ENCODE measurements around the gene EZR. TPM values are rescaled to one million over a fixed set of nuclear protein-coding genes. Genes with fewer than 3 reads are reported as not detected.
A peak's percentile ranks its signal among the peaks of the same experiment; 100 is the strongest.
"Not testable (repeated sequence)": the region's sequence is repeated elsewhere in the genome, so short reads cannot be mapped to it uniquely, and the experiment has no call there.

Gene EZR
- total RNA-seq, 4 donors from 2014 or later: 60.9 to 480 (median 251) TPM

GRCh38 chr6:158795516-158795915 is 23.7 kb downstream of the EZR start:
- TF ChIP-seq CTCF (IDR thresholded peaks at IDR 0.05): no peak
- DNase-seq (ENCODE audit: low spot score) (no peak), ATAC-seq (ENCODE audit: low FRiP score) (no peak)

- no peak for TF ChIP-seq CTCF (IDR thresholded peaks at IDR 0.05)
- DNase-seq (ENCODE audit: low spot score): no peak
- peak; percentile 36 for ATAC-seq (ENCODE audit: low FRiP score)
These were observed 25.7 kb downstream of the EZR start for GRCh38 chr6:158793432-158793831.

- not testable (repeated sequence) for ATAC-seq (ENCODE audit: low FRiP score); DNase-seq (ENCODE audit: low spot score)
These were observed 26.7 kb downstream of the EZR start for GRCh38 chr6:158792505-158792904.

GRCh38 chr6:158791274-158791855 is 27.8 kb downstream of the EZR start:
- DNase-seq (ENCODE audit: low spot score): no peak
- TF ChIP-seq CTCF (IDR thresholded peaks at IDR 0.05): no peak
- no peak for ATAC-seq (ENCODE audit: low FRiP score)

GRCh38 chr6:158789115-158789917 is 29.9 kb downstream of the EZR start:
- no peak for ATAC-seq (ENCODE audit: low FRiP score)
- TF ChIP-seq CTCF (IDR thresholded peaks at IDR 0.05): no peak
- DNase-seq (ENCODE audit: low spot score): peak; percentile 11

GRCh38 chr6:158787395-158787794 is 31.8 kb downstream of the EZR start:
- TF ChIP-seq CTCF (IDR thresholded peaks at IDR 0.05): no peak
- DNase-seq (ENCODE audit: low spot score) (peak; percentile 13), ATAC-seq (ENCODE audit: low FRiP score) (no peak)

GRCh38 chr6:158786645-158787304 is 32.4 kb downstream of the EZR start:
- no peak for ATAC-seq (ENCODE audit: low FRiP score)
- no peak for TF ChIP-seq CTCF (IDR thresholded peaks at IDR 0.05)
- DNase-seq (ENCODE audit: low spot score): no peak
